ENCODE data around the gene FAM227B.
"Not testable (repeated sequence)": the region's sequence is repeated elsewhere in the genome, so short reads cannot be mapped to it uniquely, and the experiment has no call there.

Gene FAM227B

GRCh38 chr15:49589030-49589429, 31.6 kb downstream of the FAM227B start:
- in situ Hi-C loops (cut with MboI; ENCODE audit: low sequenced_read_pairs, unreplicated experiment) = no loop called here
- no peak for TF ChIP-seq CTCF (IDR thresholded peaks at IDR 0.05; ENCODE audit: borderline replicate concordance, control extremely low read depth, extremely low read depth, insufficient read depth, missing control alignments)
- DNase-seq (ENCODE audit: low spot score) = peak; percentile 20

GRCh38 chr15:49573421-49573820, 47.2 kb downstream of the FAM227B start:
- TF ChIP-seq CTCF (IDR thresholded peaks at IDR 0.05; ENCODE audit: borderline replicate concordance, control extremely low read depth, extremely low read depth, insufficient read depth, missing control alignments) = no peak
- no peak for DNase-seq (ENCODE audit: low spot score)
- in situ Hi-C loops (cut with MboI; ENCODE audit: low sequenced_read_pairs, unreplicated experiment) = no loop called here

GRCh38 chr15:49570672-49571071, 49.9 kb downstream of the FAM227B start:
- no peak for TF ChIP-seq CTCF (IDR thresholded peaks at IDR 0.05; ENCODE audit: borderline replicate concordance, control extremely low read depth, extremely low read depth, insufficient read depth, missing control alignments)
- DNase-seq (ENCODE audit: low spot score) = no peak
- in situ Hi-C loops (cut with MboI; ENCODE audit: low sequenced_read_pairs, unreplicated experiment) = no loop called here

- in situ Hi-C loops (cut with MboI; ENCODE audit: low sequenced_read_pairs, unreplicated experiment) = no loop called here
- no peak for TF ChIP-seq CTCF (IDR thresholded peaks at IDR 0.05; ENCODE audit: borderline replicate concordance, control extremely low read depth, extremely low read depth, insufficient read depth, missing control alignments)
- DNase-seq (ENCODE audit: low spot score) = no peak
Observed at GRCh38 chr15:49570174-49570573, 50.4 kb downstream of the FAM227B start.

- no peak for TF ChIP-seq CTCF (IDR thresholded peaks at IDR 0.05; ENCODE audit: borderline replicate concordance, control extremely low read depth, extremely low read depth, insufficient read depth, missing control alignments)
- in situ Hi-C loops (cut with MboI; ENCODE audit: low sequenced_read_pairs, unreplicated experiment) = no loop called here
- DNase-seq (ENCODE audit: low spot score) = no peak
Observed at GRCh38 chr15:49560045-49560444, 60.6 kb downstream of the FAM227B start.

GRCh38 chr15:49558929-49559328, 61.7 kb downstream of the FAM227B start:
- DNase-seq (ENCODE audit: low spot score) = no peak
- no peak for TF ChIP-seq CTCF (IDR thresholded peaks at IDR 0.05; ENCODE audit: borderline replicate concordance, control extremely low read depth, extremely low read depth, insufficient read depth, missing control alignments)
- in situ Hi-C loops (cut with MboI; ENCODE audit: low sequenced_read_pairs, unreplicated experiment) = no loop called here

GRCh38 chr15:49556437-49556836, 64.2 kb downstream of the FAM227B start:
- TF ChIP-seq CTCF (IDR thresholded peaks at IDR 0.05; ENCODE audit: borderline replicate concordance, control extremely low read depth, extremely low read depth, insufficient read depth, missing control alignments) = no peak
- in situ Hi-C loops (cut with MboI; ENCODE audit: low sequenced_read_pairs, unreplicated experiment) = no loop called here
- DNase-seq (ENCODE audit: low spot score) = no peak

- DNase-seq (ENCODE audit: low spot score); in situ Hi-C loops (cut with MboI; ENCODE audit: low sequenced_read_pairs, unreplicated experiment): not testable (repeated sequence)
Observed at GRCh38 chr15:49550342-49550741, 70.3 kb downstream of the FAM227B start.
